ENCODE data around the gene PHLDB1.
"Not testable (repeated sequence)": the region's sequence is repeated elsewhere in the genome, so short reads cannot be mapped to it uniquely, and the experiment has no call there.

PHLDB1 gene

GRCh38 chr11:118596224-118597146 is 10.9 kb upstream of the PHLDB1 start:
- no peaks in the 10 kb centered on the region for H3K9me3 ChIP-seq (ENCODE audit: control insufficient read depth, insufficient read depth, low read length)
- no peaks in the 10 kb centered on the region; the same call in 1 of the 2 replicates for H4K20me1 ChIP-seq (ENCODE audit: control insufficient read depth, insufficient read depth, low read depth, low read length)
- peaks cover 3% of the 10 kb centered on the region; the same call in 1 of the 2 replicates for H3F3A ChIP-seq (ENCODE audit: control insufficient read depth, insufficient read depth)
- H3K4me1 ChIP-seq (ENCODE audit: control insufficient read depth, low read length), result peaks cover 10% of the 10 kb centered on the region
- no peaks in the 10 kb centered on the region for H3K9me2 ChIP-seq (replicated peaks; ENCODE audit: control insufficient read depth, low read length)
- no peak overlapping the region for H3K27ac ChIP-seq (ENCODE audit: low read depth, low read length)
- H3K79me2 ChIP-seq (ENCODE audit: control insufficient read depth, low read length), result no peaks in the 10 kb centered on the region
- no peaks in the 10 kb centered on the region for H3K27me3 ChIP-seq (ENCODE audit: control insufficient read depth, low read length)
- TF ChIP-seq, protein P1, sequence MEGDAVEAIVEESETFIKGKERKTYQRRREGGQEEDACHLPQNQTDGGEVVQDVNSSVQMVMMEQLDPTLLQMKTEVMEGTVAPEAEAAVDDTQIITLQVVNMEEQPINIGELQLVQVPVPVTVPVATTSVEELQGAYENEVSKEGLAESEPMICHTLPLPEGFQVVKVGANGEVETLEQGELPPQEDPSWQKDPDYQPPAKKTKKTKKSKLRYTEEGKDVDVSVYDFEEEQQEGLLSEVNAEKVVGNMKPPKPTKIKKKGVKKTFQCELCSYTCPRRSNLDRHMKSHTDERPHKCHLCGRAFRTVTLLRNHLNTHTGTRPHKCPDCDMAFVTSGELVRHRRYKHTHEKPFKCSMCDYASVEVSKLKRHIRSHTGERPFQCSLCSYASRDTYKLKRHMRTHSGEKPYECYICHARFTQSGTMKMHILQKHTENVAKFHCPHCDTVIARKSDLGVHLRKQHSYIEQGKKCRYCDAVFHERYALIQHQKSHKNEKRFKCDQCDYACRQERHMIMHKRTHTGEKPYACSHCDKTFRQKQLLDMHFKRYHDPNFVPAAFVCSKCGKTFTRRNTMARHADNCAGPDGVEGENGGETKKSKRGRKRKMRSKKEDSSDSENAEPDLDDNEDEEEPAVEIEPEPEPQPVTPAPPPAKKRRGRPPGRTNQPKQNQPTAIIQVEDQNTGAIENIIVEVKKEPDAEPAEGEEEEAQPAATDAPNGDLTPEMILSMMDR (IDR thresholded peaks at IDR 0.05; ENCODE audit: low read depth, low read length, poor library complexity, severe bottlenecking), result no peak
- TF ChIP-seq EZH2phosphoT487 (IDR thresholded peaks at IDR 0.05; ENCODE audit: borderline replicate concordance, low read length), result no peak
- no peak overlapping the region for H3K4me3 ChIP-seq (ENCODE audit: low read length)
- peaks cover 71% of the 10 kb centered on the region for H3K36me3 ChIP-seq (ENCODE audit: control insufficient read depth, low read length)
- no peak overlapping the region for H3K4me2 ChIP-seq (ENCODE audit: low read length)

DNA sequence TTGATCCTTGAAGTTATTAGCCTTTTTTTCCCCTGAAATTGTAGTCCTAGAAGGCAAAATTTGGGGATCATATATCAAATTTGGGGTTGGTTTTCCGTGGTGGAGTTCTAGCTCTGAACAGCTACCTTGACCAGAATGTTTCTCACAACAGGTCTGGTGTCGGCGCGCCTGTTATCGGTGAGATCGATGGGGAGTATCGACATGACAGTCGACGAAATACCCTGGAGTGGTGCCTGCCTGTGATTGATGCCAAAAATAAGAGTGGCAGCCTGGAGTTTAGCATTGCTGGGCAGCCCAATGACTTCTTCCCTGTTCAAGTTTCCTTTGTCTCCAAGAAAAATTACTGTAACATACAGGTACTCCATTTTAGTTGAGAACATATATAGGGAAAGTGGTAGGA is 9.9 kb upstream of the PHLDB1 start:
- Histone ChIP-seq H3F3A (ENCODE audit: control insufficient read depth, insufficient read depth) (peaks cover 4% of the 10 kb centered on the region; the same call in 1 of the 2 replicates), H3K79me2 (ENCODE audit: control insufficient read depth, low read length) (no peaks in the 10 kb centered on the region), H3K4me2 (ENCODE audit: low read length) (no peak overlapping the region), H3K36me3 (ENCODE audit: control insufficient read depth, low read length) (peaks cover 79% of the 10 kb centered on the region), H4K20me1 (ENCODE audit: control insufficient read depth, insufficient read depth, low read depth, low read length) (no peaks in the 10 kb centered on the region; the same call in 1 of the 2 replicates), H3K27ac (ENCODE audit: low read depth, low read length) (no peak overlapping the region), H3K9me2 (replicated peaks; ENCODE audit: control insufficient read depth, low read length) (no peaks in the 10 kb centered on the region), H3K4me1 (ENCODE audit: control insufficient read depth, low read length) (peaks cover 10% of the 10 kb centered on the region), H3K27me3 (ENCODE audit: control insufficient read depth, low read length) (no peaks in the 10 kb centered on the region), H3K4me3 (ENCODE audit: low read length) (no peak overlapping the region), H3K9me3 (ENCODE audit: control insufficient read depth, insufficient read depth, low read length) (no peaks in the 10 kb centered on the region)
- TF ChIP-seq, protein P1 (IDR thresholded peaks at IDR 0.05; ENCODE audit: low read depth, low read length, poor library complexity, severe bottlenecking), result no peak
- TF ChIP-seq EZH2phosphoT487 (IDR thresholded peaks at IDR 0.05; ENCODE audit: borderline replicate concordance, low read length), result no peak

- no peaks in the 10 kb centered on the region for H3K4me1 ChIP-seq (ENCODE audit: control insufficient read depth, low read length)
- no peak overlapping the region for H3K4me2 ChIP-seq (ENCODE audit: low read length)
- no peaks in the 10 kb centered on the region for H4K20me1 ChIP-seq (ENCODE audit: control insufficient read depth, insufficient read depth, low read depth, low read length)
- H3K27ac ChIP-seq (ENCODE audit: low read depth, low read length), result no peak overlapping the region
- H3K4me3 ChIP-seq (ENCODE audit: low read length), result no peak overlapping the region
- TF ChIP-seq EZH2phosphoT487 (IDR thresholded peaks at IDR 0.05; ENCODE audit: borderline replicate concordance, low read length), result no peak
- TF ChIP-seq, protein P1 (IDR thresholded peaks at IDR 0.05; ENCODE audit: low read depth, low read length, poor library complexity, severe bottlenecking), result no peak
- H3K79me2 ChIP-seq (ENCODE audit: control insufficient read depth, low read length), result no peaks in the 10 kb centered on the region
- H3K36me3 ChIP-seq (ENCODE audit: control insufficient read depth, low read length), result peaks cover 36% of the 10 kb centered on the region
- peaks cover 11% of the 10 kb centered on the region for H3K27me3 ChIP-seq (ENCODE audit: control insufficient read depth, low read length)
- peaks cover 20% of the 10 kb centered on the region for H3F3A ChIP-seq (ENCODE audit: control insufficient read depth, insufficient read depth)
- no peaks in the 10 kb centered on the region for H3K9me2 ChIP-seq (replicated peaks; ENCODE audit: control insufficient read depth, low read length)
- no peaks in the 10 kb centered on the region for H3K9me3 ChIP-seq (ENCODE audit: control insufficient read depth, insufficient read depth, low read length)
Measured at GRCh38 chr11:118602331-118602730, 5.1 kb upstream of the PHLDB1 start.

DNA sequence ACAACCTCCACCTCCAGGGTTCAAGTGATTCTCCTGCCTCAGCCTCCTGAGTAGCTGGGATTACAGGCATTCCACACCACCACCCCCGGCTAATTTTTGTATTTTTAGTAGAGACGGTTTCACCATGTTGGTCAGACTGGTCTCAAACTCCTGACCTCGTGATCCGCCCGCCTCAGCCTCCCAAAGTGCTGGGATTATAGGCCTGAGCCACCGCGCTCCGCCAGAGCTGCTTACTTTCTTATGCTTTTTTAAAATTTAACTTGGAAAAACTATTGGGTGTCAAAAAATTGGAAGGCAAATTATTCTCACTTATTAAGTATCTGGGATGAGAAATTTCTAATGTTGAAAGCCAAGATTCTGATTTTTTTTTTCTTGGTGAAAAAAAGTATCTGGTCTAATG is 3.7 kb upstream of the PHLDB1 start:
- Histone ChIP-seq H3K36me3 (ENCODE audit: control insufficient read depth, low read length) (peaks cover 25% of the 10 kb centered on the region), H3F3A (ENCODE audit: control insufficient read depth, insufficient read depth) (peaks cover 20% of the 10 kb centered on the region), H3K27me3 (ENCODE audit: control insufficient read depth, low read length) (peaks cover 24% of the 10 kb centered on the region), H3K4me1 (ENCODE audit: control insufficient read depth, low read length) (peaks cover 13% of the 10 kb centered on the region)
- not testable (repeated sequence) for H3K4me3 ChIP-seq (ENCODE audit: low read length); H4K20me1 ChIP-seq (ENCODE audit: control insufficient read depth, insufficient read depth, low read depth, low read length); H3K9me3 ChIP-seq (ENCODE audit: control insufficient read depth, insufficient read depth, low read length); H3K27ac ChIP-seq (ENCODE audit: low read depth, low read length); H3K9me2 ChIP-seq (replicated peaks; ENCODE audit: control insufficient read depth, low read length); H3K79me2 ChIP-seq (ENCODE audit: control insufficient read depth, low read length); H3K4me2 ChIP-seq (ENCODE audit: low read length)
